Kidney (tissue), 14 donors: ENCODE measurements around the gene HPSE. TPM values are rescaled to one million over a fixed set of nuclear protein-coding genes. Genes with fewer than 3 reads are reported as not detected.

Experiments
- DNase-seq, 5 donors: peaks; one replicate each; pipeline ENCODE4 v3.0.0-alpha.2; 2013 to 2020
- FAIRE-seq: peaks from 2 replicates; lab custom pipeline; 2012; peaks lifted over from hg19 to GRCh38; lab: Jason Lieb, UNC
- H3K27ac ChIP-seq, 2 donors: one replicate each; pipeline ENCODE4 v1.7.0; 2013; ENCODE audit warnings: low read depth in 2 of 2, low read length in 2 of 2, inconsistent platforms in 1 of 2
- H3K27me3 ChIP-seq: one replicate; pipeline ENCODE4 v1.7.1; 2013; ENCODE audit warnings: low read length, inconsistent platforms; ENCODE audit not compliant: control insufficient read depth, insufficient read depth
- H3K36me3 ChIP-seq, 3 donors: one replicate each; pipeline versions ENCODE4 v1.7.0 to v1.7.1; 2013; ENCODE audit warnings: low read length in 3 of 3, control low read depth in 1 of 3, inconsistent platforms in 1 of 3; ENCODE audit not compliant: insufficient read depth in 3 of 3, control insufficient read depth in 2 of 3
- H3K4me1 ChIP-seq, 3 donors: one replicate each; pipeline versions ENCODE4 v1.7.0 to v1.7.1; 2013; ENCODE audit warnings: low read length in 3 of 3, inconsistent platforms in 1 of 3, low read depth in 1 of 3; ENCODE audit not compliant: control insufficient read depth in 2 of 3, insufficient read depth in 2 of 3
- H3K4me3 ChIP-seq, 3 donors: one replicate each; pipeline versions ENCODE4 v1.7.0 to v1.8.1; 2013; ENCODE audit warnings: low read length in 3 of 3, control low read depth in 1 of 3, inconsistent platforms in 1 of 3
- H3K9ac ChIP-seq, 3 donors: one replicate each; pipeline versions ENCODE4 v1.7.0 to v1.7.1; 2013; ENCODE audit warnings: low read length in 3 of 3, control low read depth in 1 of 3, inconsistent platforms in 1 of 3
- H3K9me3 ChIP-seq, 3 donors: one replicate each; pipeline versions ENCODE4 v1.7.0 to v1.7.1; 2013; ENCODE audit warnings: low read length in 3 of 3, control low read depth in 1 of 3, inconsistent platforms in 1 of 3; ENCODE audit not compliant: control insufficient read depth in 2 of 3, insufficient read depth in 1 of 3
- CTCF ChIP-seq: IDR thresholded peaks from 3 replicates; pipeline ENCODE4 v1.5.1; 2012; ENCODE audit warnings: mild to moderate bottlenecking, moderate library complexity, borderline replicate concordance; ENCODE audit not compliant: insufficient read depth; ENCODE audit errors: extremely low read depth
- intact Hi-C: fragments of 100-400 bp; cut with DNase I; formaldehyde crosslinking; loops from one replicate; pipeline ENCODE4 v1.11.1; 2022
- polyA plus RNA-seq: library from polyadenylated mRNA; stranded (reverse); fragments of 350-450 nt; fragmentation: Illumina TruSeq; extraction: RNeasy Lipid Tissue Mini Kit (QIAGEN cat#74804); gene quantifications from one replicate; pipeline ENCODE4 v1.2.3, GENCODE V29; 2014; ENCODE audit warnings: low read depth, low replicate concordance; ENCODE audit not compliant: insufficient read depth
- total RNA-seq: library from RNA; stranded (reverse); fragmentation: NEBNext Ultra II Directional; extraction: Animal tissue kit (Norgen Biotek cat#: 25700); gene quantifications from one replicate; pipeline ENCODE4 v1.2.1, GENCODE V29; 2021
- donor health status: control.
- donor health status: control.
- donor health status: control.
- donor health status: control.
- donor health status: control.
- donor health status: DM: yes; HTN: yes; CAD: no.
- donor health status: Normal renal cell carcinoma (clear cell type).

The HPSE gene
- total and polyA plus RNA-seq, 2 donors from 2014 or later: 1.9 to 6.8 TPM

GRCh38 chr4:83250687-83251446 lies 83.8 kb downstream of the HPSE start:
- no peak overlapping the region for H3K27ac ChIP-seq
- H3K27me3 ChIP-seq: no peaks in the 10 kb centered on the region
- intact Hi-C loops: no loop called here
- FAIRE-seq (no peak), DNase-seq (no peak)
- no peaks in the 10 kb centered on the region for H3K36me3 ChIP-seq
- no peaks in the 10 kb centered on the region for H3K4me1 ChIP-seq
- no peak overlapping the region for H3K4me3 ChIP-seq
- H3K9me3 ChIP-seq: no peaks in the 10 kb centered on the region
- no peak for TF ChIP-seq CTCF
- no peak overlapping the region for H3K9ac ChIP-seq

- FAIRE-seq: no peak
- H3K36me3 ChIP-seq: no peaks in the 10 kb centered on the region
- H3K9ac ChIP-seq: no peak overlapping the region
- DNase-seq: no peak
- no peaks in the 10 kb centered on the region for H3K4me1 ChIP-seq
- H3K4me3 ChIP-seq: no peak overlapping the region
- H3K27ac ChIP-seq: no peak overlapping the region
- no peaks in the 10 kb centered on the region for H3K27me3 ChIP-seq
- TF ChIP-seq CTCF: no peak
- H3K9me3 ChIP-seq: no peaks in the 10 kb centered on the region
- intact Hi-C loops: no loop called here
These were observed 86.2 kb downstream of the HPSE start for GRCh38 chr4:83248486-83248885.

GRCh38 chr4:83247415-83248357 lies 87.0 kb downstream of the HPSE start:
- no peaks in the 10 kb centered on the region for H3K9me3 ChIP-seq
- H3K36me3 ChIP-seq: no peaks in the 10 kb centered on the region
- intact Hi-C loops: no loop called here
- TF ChIP-seq CTCF: no peak
- H3K4me1 ChIP-seq: no peaks in the 10 kb centered on the region
- no peak overlapping the region for H3K27ac ChIP-seq
- DNase-seq (no peak), FAIRE-seq (no peak)
- H3K9ac ChIP-seq: no peak overlapping the region
- H3K4me3 ChIP-seq: no peak overlapping the region
- no peaks in the 10 kb centered on the region for H3K27me3 ChIP-seq

Other genes starting within 250 kb of the HPSE start
- 10.3 TPM for gene PLAC8, start 220.1 kb downstream of the HPSE start, total RNA-seq
- gene PLAC8, start 220.1 kb downstream of the HPSE start, polyA plus RNA-seq: 3.6 TPM
- 8.1 TPM for gene COQ2, start 50.0 kb downstream of the HPSE start, total RNA-seq
- 11.6 TPM for gene COQ2, start 50.0 kb downstream of the HPSE start, polyA plus RNA-seq
- gene HELQ, start 121.0 kb upstream of the HPSE start, total RNA-seq: 20.9 TPM
- 14.3 TPM for gene HELQ, start 121.0 kb upstream of the HPSE start, polyA plus RNA-seq
- 44.4 TPM for gene MRPS18C, start 121.2 kb upstream of the HPSE start, total RNA-seq
- gene MRPS18C, start 121.2 kb upstream of the HPSE start, polyA plus RNA-seq: 67.0 TPM
- gene ABRAXAS1, start 150.3 kb upstream of the HPSE start, total RNA-seq: 14.8 TPM
- gene ABRAXAS1, start 150.3 kb upstream of the HPSE start, polyA plus RNA-seq: 8.2 TPM
- 11.4 TPM for gene GPAT3, start 201.3 kb upstream of the HPSE start, total RNA-seq
- gene GPAT3, start 201.3 kb upstream of the HPSE start, polyA plus RNA-seq: 25.3 TPM